ENCODE data around the gene DNAAF8. TPM values are rescaled to one million over a fixed set of nuclear protein-coding genes. Genes with fewer than 3 reads are reported as not detected.

DNAAF8 gene
- total and polyA plus RNA-seq, 12 donors, result 0.30 to 3.3 (median 1.5) TPM

DNA sequence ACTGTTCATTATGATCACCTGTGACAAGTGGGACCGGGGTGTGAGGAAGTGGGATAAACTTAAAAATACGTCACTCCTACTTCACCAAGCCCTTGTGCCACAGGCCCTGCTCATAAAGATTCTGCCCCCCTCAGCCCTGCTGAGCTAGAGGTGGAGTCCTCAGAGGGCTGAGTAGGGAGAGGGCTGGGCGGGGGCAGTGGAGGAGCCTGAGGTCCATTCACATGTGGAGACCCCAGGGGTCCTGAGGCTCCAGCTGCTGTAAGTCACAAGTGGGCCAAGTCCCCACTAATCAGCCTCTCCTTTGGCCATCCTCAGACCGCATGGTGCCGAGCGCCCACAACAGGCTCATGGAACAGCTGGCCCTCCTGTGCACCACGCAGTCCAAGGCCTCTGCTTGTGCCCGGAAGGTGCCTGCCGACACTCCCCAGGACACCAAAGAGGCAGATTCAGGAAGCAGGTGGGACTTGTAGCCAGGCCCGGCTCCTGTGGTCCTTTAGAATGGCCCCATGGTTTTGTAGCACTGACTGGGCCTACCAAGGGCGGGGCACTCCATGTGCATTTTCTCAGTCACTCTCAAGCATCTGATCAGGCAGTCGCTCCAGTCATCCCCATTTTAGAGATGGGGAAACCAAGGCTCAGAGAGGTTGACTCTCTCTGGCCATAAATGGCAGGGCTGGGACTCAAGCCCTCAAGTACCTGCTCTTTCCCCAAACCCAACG is 10.4 kb downstream of the DNAAF8 start:
- no peak for TF ChIP-seq POLR2A (IDR thresholded peaks at IDR 0.05)
- TF ChIP-seq, protein P1, sequence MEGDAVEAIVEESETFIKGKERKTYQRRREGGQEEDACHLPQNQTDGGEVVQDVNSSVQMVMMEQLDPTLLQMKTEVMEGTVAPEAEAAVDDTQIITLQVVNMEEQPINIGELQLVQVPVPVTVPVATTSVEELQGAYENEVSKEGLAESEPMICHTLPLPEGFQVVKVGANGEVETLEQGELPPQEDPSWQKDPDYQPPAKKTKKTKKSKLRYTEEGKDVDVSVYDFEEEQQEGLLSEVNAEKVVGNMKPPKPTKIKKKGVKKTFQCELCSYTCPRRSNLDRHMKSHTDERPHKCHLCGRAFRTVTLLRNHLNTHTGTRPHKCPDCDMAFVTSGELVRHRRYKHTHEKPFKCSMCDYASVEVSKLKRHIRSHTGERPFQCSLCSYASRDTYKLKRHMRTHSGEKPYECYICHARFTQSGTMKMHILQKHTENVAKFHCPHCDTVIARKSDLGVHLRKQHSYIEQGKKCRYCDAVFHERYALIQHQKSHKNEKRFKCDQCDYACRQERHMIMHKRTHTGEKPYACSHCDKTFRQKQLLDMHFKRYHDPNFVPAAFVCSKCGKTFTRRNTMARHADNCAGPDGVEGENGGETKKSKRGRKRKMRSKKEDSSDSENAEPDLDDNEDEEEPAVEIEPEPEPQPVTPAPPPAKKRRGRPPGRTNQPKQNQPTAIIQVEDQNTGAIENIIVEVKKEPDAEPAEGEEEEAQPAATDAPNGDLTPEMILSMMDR (IDR thresholded peaks at IDR 0.05), result no peak

GRCh38 chr16:4745274-4745569 is 10.9 kb downstream of the DNAAF8 start:
- intact Hi-C loops (cut with DNase I), result no loop called here
- H3K4me3 ChIP-seq, result no peak overlapping the region

More for the DNA sequence above, 10.4 kb downstream of the DNAAF8 start:
- Histone ChIP-seq H3K27me3 (no peaks in the 10 kb centered on the region), H3K4me3 (no peak overlapping the region), H3K36me3 (replicated peaks in 1 of 2) (peaks cover 0 to under 1% of the 10 kb centered on the region in 2 donors), H3K9me3 (replicated peaks in 1 of 3) (no peaks in the 10 kb centered on the region), H3K27ac (no peak overlapping the region), H3K4me1 (replicated peaks in 1 of 2) (peaks cover 0 to 7% of the 10 kb centered on the region in 2 donors)
- DNase-seq, result no peak
- intact Hi-C loops (cut with DNase I), result no loop called here
- WGBS, 4 donors, result 67 to 74% (median 70%) methylated on average over 4 to 13 of the region's 13 CpGs

DNA sequence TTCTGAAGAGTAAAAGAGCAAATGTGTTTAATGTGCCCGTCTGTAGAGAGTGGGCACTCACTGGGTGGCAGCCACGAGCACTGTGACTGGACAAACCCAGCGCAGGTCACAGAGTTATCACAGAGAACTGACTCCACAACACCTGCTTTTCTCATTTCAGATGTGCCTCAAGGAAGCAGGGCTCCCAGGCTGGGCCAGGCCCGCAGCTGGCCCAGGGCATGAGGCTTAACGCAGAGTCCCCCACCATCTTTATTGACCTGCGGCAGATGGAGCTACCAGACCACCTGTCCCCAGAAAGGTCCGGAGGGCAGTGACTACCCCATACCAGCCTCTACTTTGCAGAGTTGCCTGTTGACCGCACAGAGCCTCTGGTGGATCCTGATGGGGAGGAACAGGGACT is 11.9 kb downstream of the DNAAF8 start:
- Histone ChIP-seq H3K36me3 (replicated peaks in 1 of 2) (peaks cover 0 to 12% of the 10 kb centered on the region in 2 donors), H3K4me1 (replicated peaks in 1 of 2) (peaks cover 0 to 7% of the 10 kb centered on the region in 2 donors), H3K27me3 (no peaks in the 10 kb centered on the region), H3K27ac (no peak overlapping the region), H3K4me3 (no peak overlapping the region), H3K9me3 (replicated peaks in 1 of 3) (no peaks in the 10 kb centered on the region)
- 78 to 89% (median 88%) methylated on average over 7 to 8 of the region's 8 CpGs for WGBS, 4 donors
- DNase-seq, result no peak
- TF ChIP-seq POLR2A (IDR thresholded peaks at IDR 0.05), result no peak
- TF ChIP-seq, protein P1 (IDR thresholded peaks at IDR 0.05), result no peak
- intact Hi-C loops (cut with DNase I), result no loop called here

More at GRCh38 chr16:4745274-4745569, 10.9 kb downstream of the DNAAF8 start:
- H3K9me3 ChIP-seq (replicated peaks in 1 of 3), result no peaks in the 10 kb centered on the region
- H3K27ac ChIP-seq, result no peak overlapping the region
- peaks cover 0 to 6% of the 10 kb centered on the region in 2 donors for H3K36me3 ChIP-seq (replicated peaks in 1 of 2)
- 78 to 90% (median 82%) methylated on average over 2 to 3 of the region's 3 CpGs for WGBS, 4 donors
- DNase-seq, result no peak
- peaks cover 0 to 7% of the 10 kb centered on the region in 2 donors for H3K4me1 ChIP-seq (replicated peaks in 1 of 2)
- TF ChIP-seq POLR2A (IDR thresholded peaks at IDR 0.05), result no peak
- H3K27me3 ChIP-seq, result no peaks in the 10 kb centered on the region

GRCh38 chr16:4746991-4747574 is 12.7 kb downstream of the DNAAF8 start:
- H3K27me3 ChIP-seq, result no peaks in the 10 kb centered on the region
- intact Hi-C loops (cut with DNase I), result no loop called here
- no peak overlapping the region for H3K27ac ChIP-seq
- H3K9me3 ChIP-seq (replicated peaks in 1 of 3), result no peaks in the 10 kb centered on the region
- 57 to 80% (median 62%) methylated on average over 5 to 15 of the region's 15 CpGs for WGBS, 4 donors
- DNase-seq, result no peak
- peaks cover 0 to 7% of the 10 kb centered on the region in 2 donors for H3K4me1 ChIP-seq (replicated peaks in 1 of 2)
- H3K4me3 ChIP-seq, result no peak overlapping the region
- TF ChIP-seq, protein P1 (IDR thresholded peaks at IDR 0.05), result no peak
- no peak for TF ChIP-seq POLR2A (IDR thresholded peaks at IDR 0.05)
- H3K36me3 ChIP-seq (replicated peaks in 1 of 2), result peaks cover 0 to 20% of the 10 kb centered on the region in 2 donors

Measured in adrenal gland (tissue), 12 donors.